Motor neuron (in vitro differentiated cells): ENCODE results near the gene RCAN1. TPM values are rescaled to one million over a fixed set of nuclear protein-coding genes. Genes with fewer than 3 reads are reported as not detected.

Experiments used
- ATAC-seq, 8 experiments: fragments of 200-7000 bp; cut with Tn5 transposase; replicated peaks in 6 of 8; 2 replicates each; pipeline ENCODE4 v1.8.0; 2021; ENCODE audit warnings: mild to moderate bottlenecking in 8 of 8, moderate library complexity in 8 of 8
- H3K27ac ChIP-seq, 2 donors: fragments of 250-450 bp; sonication (Bioruptor Pico); 2 replicates each; pipeline ENCODE4 v1.9.0; 2021; ENCODE audit warnings: antibody characterized with exemption in 2 of 2, mild to moderate bottlenecking in 2 of 2, moderate library complexity in 1 of 2
- H3K4me1 ChIP-seq, 2 donors: fragments of 250-450 bp; sonication (Bioruptor Pico); replicated peaks in 1 of 2; 2 replicates each; pipeline ENCODE4 v1.6.1; 2021; ENCODE audit warnings: antibody characterized with exemption in 2 of 2, mild to moderate bottlenecking in 2 of 2, moderate library complexity in 1 of 2
- H3K4me3 ChIP-seq, 5 donors: fragments of 250-450 bp; sonication (Bioruptor Pico); 2 replicates each; pipeline ENCODE4 v1.9.0; 2021; ENCODE audit warnings: antibody characterized with exemption in 5 of 5, mild to moderate bottlenecking in 5 of 5, moderate library complexity in 4 of 5
- WGBS, 10 experiments: fragments of 450-650 bp; shearing (Covaris generic); methylation state at CpG; one replicate each; pipeline ENCODE4 v1.0.0; 2022; 5-methylcytosine and 5-hydroxymethylcytosine counted together
- in situ Hi-C, 9 experiments: fragments of 400-800 bp; cut with MboI; loops; one replicate each; pipeline ENCODE4 v1.15.0; 2021; ENCODE audit warnings: low sequenced_read_pairs in 9 of 9, low pct_unique_long_range_greater_than_20kb in 2 of 9; ENCODE audit not compliant: unreplicated experiment in 9 of 9
- total RNA-seq, 8 experiments: library from RNA; unstranded; fragments of 300-600 nt; gene quantifications; 2 replicates each; pipeline versions ENCODE4 v1.2.3 to v1.2.4, GENCODE V29; 2022

The RCAN1 gene
- 100 to 1,000 TPM in 2 of 8 experiments, 10 to 100 TPM in 6; 10.3 to 280 (median 22.7) TPM for total RNA-seq

DNA sequence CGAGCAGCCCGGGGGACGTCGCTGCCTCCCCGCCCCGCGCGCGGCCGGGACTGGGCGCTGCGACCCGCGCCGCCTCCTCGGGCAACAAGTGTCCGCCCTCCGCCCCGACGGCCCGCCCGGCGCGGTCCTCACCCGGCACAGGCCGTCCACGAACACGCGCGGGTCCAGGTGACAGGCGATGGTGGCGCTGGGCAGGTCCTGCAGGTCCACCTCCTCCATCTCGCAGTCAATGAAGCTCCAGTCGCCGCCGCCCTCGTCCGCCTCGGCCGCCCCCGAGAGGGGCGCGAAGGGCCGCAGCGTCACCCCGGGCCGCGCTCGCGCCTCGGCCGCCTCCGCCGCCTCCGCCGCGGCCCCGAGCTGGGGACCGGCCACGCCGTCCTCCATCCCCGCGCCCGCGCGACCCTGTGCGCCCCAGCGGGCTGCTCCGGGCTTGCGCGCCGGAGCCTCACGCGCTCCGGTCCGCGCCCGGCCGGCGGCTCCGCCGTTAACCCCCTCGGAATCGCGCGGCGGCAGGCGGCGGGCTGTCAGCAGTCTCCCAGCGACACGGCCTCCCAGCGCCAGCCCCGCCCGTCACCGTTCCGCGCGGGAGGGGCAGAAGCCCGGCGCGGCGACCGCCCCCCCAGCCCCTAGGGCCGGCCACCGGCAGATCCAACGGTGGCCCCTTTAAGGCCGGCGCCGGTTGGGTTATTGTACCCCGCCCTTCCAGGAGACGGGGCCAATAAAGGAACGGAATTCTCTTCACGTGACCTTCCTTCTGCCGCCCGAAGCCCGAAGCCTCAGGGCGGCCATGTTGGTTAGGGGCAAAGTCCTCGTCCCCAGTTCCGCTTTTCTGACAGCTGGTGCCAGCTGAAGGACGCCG is at the start of gene RCAN1:
Gene RCAN1 (minus strand): TSS at position 486 of the 859 bp plus-strand sequence. CDS start 102 bp downstream, at position 384.
- WGBS, 10 experiments, result 0% methylated on average over 7 of the region's 121 CpGs; no CpG with 5 or more reads in 9 of the 10 experiments
- in situ Hi-C loops, result loop anchor here in 1 of 9 experiments (25.0 kb wide), 1 partner anchor 703 kb away; the partner anchor contains the start of gene ATP5PO
- Histone ChIP-seq H3K4me1 (peaks cover 4 to 6% of the 10 kb centered on the region in 2 donors), H3K4me3 (peak within 1 kb of the TSS; percentile 57 to 92 (median 69)), H3K27ac (peak within 1 kb of the TSS; percentile 18 to 60)
- peak; percentile 89 to 96 (median 94) for ATAC-seq

DNA sequence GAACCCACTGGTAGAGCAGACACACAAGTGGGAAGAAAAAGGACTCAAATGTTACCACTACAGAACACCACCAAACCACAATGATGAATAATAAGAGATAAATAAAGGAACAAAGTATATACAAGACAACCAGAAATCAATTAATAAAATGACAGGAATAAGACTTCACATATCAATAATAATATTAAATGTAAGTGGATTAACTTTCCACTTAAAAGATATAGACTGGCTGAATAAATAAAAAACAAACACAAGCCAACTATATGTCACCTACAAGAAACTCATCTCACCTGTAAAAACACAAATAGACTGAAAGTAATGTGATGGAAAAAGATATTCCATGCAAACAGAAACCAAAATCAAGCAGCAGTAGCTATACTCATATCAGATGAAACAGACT is 46.9 kb upstream of the RCAN1 start:
- Histone ChIP-seq H3K4me3 (no peak overlapping the region), H3K27ac (no peak overlapping the region), H3K4me1 (no peaks in the 10 kb centered on the region)
- ATAC-seq, result no peak
- in situ Hi-C loops, result no loop called here

- no peaks in the 10 kb centered on the region for H3K4me1 ChIP-seq
- H3K4me3 ChIP-seq, result no peak overlapping the region
- ATAC-seq, result no peak
- 50 to 88% (median 79%) methylated on average over 2 to 6 of the region's 6 CpGs; no CpG with 5 or more reads in 2 of the 10 experiments for WGBS, 10 experiments
- H3K27ac ChIP-seq, result no peak overlapping the region
- in situ Hi-C loops, result no loop called here
Measured at GRCh38 chr21:34653522-34653921, 38.6 kb upstream of the RCAN1 start.

DNA sequence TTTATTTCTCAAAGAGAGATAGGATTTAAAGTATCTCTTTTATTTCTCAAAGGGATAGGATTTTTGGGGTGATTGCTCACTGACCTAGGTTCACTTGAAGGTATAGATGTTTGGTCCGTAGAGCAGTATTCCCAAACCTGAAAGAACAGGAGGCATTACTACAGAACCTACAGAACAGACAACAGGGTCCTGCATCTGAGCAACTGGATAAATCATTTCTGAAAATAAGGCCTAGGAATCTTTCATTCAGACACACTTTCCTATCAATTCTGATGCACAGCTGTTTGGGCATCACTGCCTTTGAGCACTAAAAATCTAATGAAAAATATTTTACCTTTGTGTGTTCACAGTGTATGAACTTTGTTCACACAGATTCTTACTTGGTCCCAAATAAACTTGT is 36.7 kb upstream of the RCAN1 start:
- in situ Hi-C loops, result no loop called here
- Histone ChIP-seq H3K27ac (no peak overlapping the region), H3K4me1 (no peaks in the 10 kb centered on the region), H3K4me3 (no peak overlapping the region)
- no peak for ATAC-seq
- 36 to 100% (median 61%) methylated on average over 1 of the region's 1 CpG; no CpG with 5 or more reads in 6 of the 10 experiments for WGBS, 10 experiments

- ATAC-seq, result no peak
- H3K27ac ChIP-seq, result no peak overlapping the region
- H3K4me1 ChIP-seq, result no peaks in the 10 kb centered on the region
- 0 to 50% (median 15%) methylated on average over 1 of the region's 1 CpG; no CpG with 5 or more reads in 4 of the 10 experiments for WGBS, 10 experiments
- in situ Hi-C loops, result no loop called here
- H3K4me3 ChIP-seq, result no peak overlapping the region
Measured at GRCh38 chr21:34650861-34651431, 36.0 kb upstream of the RCAN1 start.

GRCh38 chr21:34649400-34649799 is 34.5 kb upstream of the RCAN1 start:
- ATAC-seq, result no peak
- WGBS, 10 experiments, result 0 to 88% (median 53%) methylated on average over 1 to 3 of the region's 3 CpGs; no CpG with 5 or more reads in 4 of the 10 experiments
- Histone ChIP-seq H3K4me3 (no peak overlapping the region), H3K27ac (no peak overlapping the region), H3K4me1 (no peaks in the 10 kb centered on the region)
- in situ Hi-C loops, result no loop called here

- Histone ChIP-seq H3K4me1 (no peaks in the 10 kb centered on the region), H3K4me3 (no peak overlapping the region), H3K27ac (no peak overlapping the region)
- WGBS, 10 experiments, result 14 to 80% (median 57%) methylated on average over 1 to 6 of the region's 6 CpGs; no CpG with 5 or more reads in 1 of the 10 experiments
- in situ Hi-C loops, result no loop called here
- ATAC-seq, result no peak
Measured at GRCh38 chr21:34648739-34649297, 33.9 kb upstream of the RCAN1 start.

DNA sequence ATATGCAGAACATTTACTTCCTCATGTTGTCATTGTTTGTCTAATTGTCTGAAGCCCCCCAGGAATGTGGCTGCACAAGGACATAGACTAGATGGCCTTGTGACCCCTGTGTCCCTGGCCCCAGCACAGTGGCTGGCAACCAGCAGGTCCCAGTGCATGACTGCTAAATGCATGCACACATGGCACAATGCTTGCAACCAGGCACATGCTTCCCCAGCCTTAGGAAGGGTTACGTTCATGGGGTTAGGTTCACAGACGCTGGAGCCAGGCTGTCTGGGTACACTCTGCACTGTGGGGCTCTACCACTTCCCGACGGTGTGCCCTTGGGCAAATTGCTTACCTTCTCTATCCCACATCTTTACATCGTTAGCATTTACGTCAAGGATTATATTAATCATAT is 32.6 kb upstream of the RCAN1 start:
- ATAC-seq, result no peak
- in situ Hi-C loops, result no loop called here
- Histone ChIP-seq H3K4me1 (no peaks in the 10 kb centered on the region), H3K4me3 (no peak overlapping the region), H3K27ac (no peak overlapping the region)
- WGBS, 10 experiments, result 4 to 90% (median 39%) methylated on average over 2 to 5 of the region's 6 CpGs; no CpG with 5 or more reads in 3 of the 10 experiments

GRCh38 chr21:34644825-34645224 is 29.9 kb upstream of the RCAN1 start:
- 53 to 100% (median 80%) methylated on average over 1 to 3 of the region's 4 CpGs; no CpG with 5 or more reads in 5 of the 10 experiments for WGBS, 10 experiments

GRCh38 chr21:34642211-34643075 is 27.5 kb upstream of the RCAN1 start:
- WGBS, 10 experiments, result 14 to 100% (median 79%) methylated on average over 1 to 5 of the region's 7 CpGs; no CpG with 5 or more reads in 1 of the 10 experiments
- in situ Hi-C loops, result no loop called here
- Histone ChIP-seq H3K4me1 (no peaks in the 10 kb centered on the region), H3K4me3 (no peak overlapping the region), H3K27ac (no peak overlapping the region)
- peak in 2 of 8 experiments; percentile 31 to 41 for ATAC-seq

More at GRCh38 chr21:34644825-34645224, 29.9 kb upstream of the RCAN1 start:
- no peak for ATAC-seq
- Histone ChIP-seq H3K4me3 (no peak overlapping the region), H3K4me1 (no peaks in the 10 kb centered on the region), H3K27ac (no peak overlapping the region)
- in situ Hi-C loops, result no loop called here

GRCh38 chr21:34640858-34641257 is 25.9 kb upstream of the RCAN1 start:
- in situ Hi-C loops, result no loop called here
- H3K4me1 ChIP-seq, result no peaks in the 10 kb centered on the region
- H3K4me3 ChIP-seq, result no peak overlapping the region
- H3K27ac ChIP-seq, result no peak overlapping the region
- 8 to 100% (median 79%) methylated on average over 2 to 4 of the region's 4 CpGs; no CpG with 5 or more reads in 1 of the 10 experiments for WGBS, 10 experiments
- ATAC-seq, result peak in 2 of 8 experiments; percentile 80 to 84

GRCh38 chr21:34639882-34640788 is 25.2 kb upstream of the RCAN1 start:
- ATAC-seq, result peak in 2 of 8 experiments; percentile 71 to 77
- 42 to 84% (median 70%) methylated on average over 2 to 9 of the region's 9 CpGs for WGBS, 10 experiments
- no peak overlapping the region for H3K4me3 ChIP-seq
- no peak overlapping the region for H3K27ac ChIP-seq
- H3K4me1 ChIP-seq, result no peaks in the 10 kb centered on the region
- in situ Hi-C loops, result no loop called here
